ENCODE data around the gene SLC25A23. TPM values are rescaled to one million over a fixed set of nuclear protein-coding genes. Genes with fewer than 3 reads are reported as not detected.

Gene SLC25A23
- total and polyA plus RNA-seq, 9 of the 15 experiments (the other 6 are each of a cell fraction or from before 2014, with no cell fraction given) = 6.1 to 72.0 (median 26.6) TPM

DNA sequence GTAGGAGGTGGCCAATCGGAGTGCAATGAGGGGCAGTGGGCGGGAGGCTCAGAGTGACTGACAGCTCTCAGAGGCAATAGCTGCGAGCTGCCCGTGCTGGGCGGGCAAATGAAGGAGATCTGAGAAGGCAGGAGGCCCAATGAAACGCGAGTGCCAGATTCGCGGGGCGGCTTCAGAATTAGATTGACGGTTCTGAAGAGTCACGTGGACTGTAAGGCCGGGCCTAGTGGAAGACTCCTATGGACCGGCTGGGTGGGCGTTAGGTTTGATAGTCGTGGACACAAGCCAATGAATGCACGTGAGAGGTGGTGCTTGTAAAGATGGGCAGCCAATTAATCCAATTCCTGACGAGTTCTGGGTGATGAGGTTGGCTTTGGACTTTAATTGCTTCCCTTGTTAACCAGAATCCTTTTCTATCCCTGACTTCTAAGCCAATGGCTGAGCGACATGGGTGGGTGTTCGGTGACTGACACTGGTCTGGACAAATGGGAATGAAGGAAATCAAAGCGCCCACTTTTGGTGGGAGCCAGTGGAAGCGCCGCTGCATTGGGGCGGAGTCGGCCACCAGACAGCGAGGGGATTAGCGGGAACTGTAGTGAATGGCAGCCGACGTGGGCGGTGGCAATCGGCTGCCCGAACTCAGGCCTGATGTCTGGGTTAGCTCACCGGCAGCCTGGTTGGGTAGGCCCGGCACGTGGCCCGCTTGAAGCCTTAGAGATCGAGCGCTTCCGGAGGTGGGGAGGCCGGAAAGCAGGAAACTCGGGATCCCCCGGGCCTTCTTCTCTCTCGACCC, 34.5 kb downstream of the SLC25A23 start:
- peak overlapping the region; percentile 81 for H2AFZ ChIP-seq (ENCODE audit: low read depth, low read length)
- H3K9me1 ChIP-seq (ENCODE audit: control insufficient read depth, insufficient read depth, low read length) = peaks cover 14% of the 10 kb centered on the region
- H3K4me2 ChIP-seq (ENCODE audit: insufficient read depth, low read length) = peak overlapping the region; percentile 53
- intact Hi-C loops (cut with micrococcal nuclease) = loop anchor here (10.0 kb wide), 2 partner anchors 110 to 260 kb away; no protein-coding TSS in a partner anchor
- in situ Hi-C loops (cut with MboI) = no loop called here
- peaks cover 17 to 46% of the 10 kb centered on the region in 2 experiments for H3K4me1 ChIP-seq (replicated peaks in 1 of 2; ENCODE audit: control insufficient read depth in 2 of 2, insufficient read depth in 2 of 2, low read length in 2 of 2)
- peaks cover 55% of the 10 kb centered on the region for H3K79me2 ChIP-seq (ENCODE audit: control insufficient read depth, insufficient read depth, low read length)
- WGBS (ENCODE audit: insufficient coverage, low coverage, missing lambda C conversion rate) = 2% methylated on average over 42 of the region's 43 CpGs
- peak overlapping the region; percentile 82; the same call in 1 of the 2 replicates for H3K4me3 ChIP-seq
- H3K9ac ChIP-seq (ENCODE audit: insufficient read depth in 1 of 2, low read depth in 2 of 2, low read length in 2 of 2) = peak overlapping the region; percentile 47 to 87
- H4K20me1 ChIP-seq (replicated peaks; ENCODE audit: control insufficient read depth, insufficient read depth, low read length) = peaks cover 39% of the 10 kb centered on the region
- peak; percentile 90 to 100 (median 94) for DNase-seq (ENCODE audit: extremely low read depth in 1 of 4, low spot score in 3 of 4)
- CTCF ChIA-PET (ENCODE audit: low intra/inter-chr PET ratio) = no interaction called here
- POLR2A ChIA-PET = interaction anchor here (0.5 to 2.4 kb wide), 16 partner anchors 10 to 829 kb away, joined by 3 to 16 read pairs (median 3); partner anchors contain the start of genes ALKBH7 and TNFSF9
- H3K9me3 ChIP-seq (replicated peaks; ENCODE audit: control insufficient read depth, insufficient read depth, low read depth, low read length) = no peaks in the 10 kb centered on the region
- H3K36me3 ChIP-seq (ENCODE audit: control insufficient read depth, insufficient read depth, low read length) = peaks cover 32% of the 10 kb centered on the region
- peak; percentile 94 for ATAC-seq
- H3K27ac ChIP-seq (ENCODE audit: extremely low read depth, low read depth, low read length) = peak overlapping the region; percentile 78
- H3K27me3 ChIP-seq (ENCODE audit: control insufficient read depth in 2 of 2, insufficient read depth in 2 of 2, low read length in 2 of 2) = no peaks in the 10 kb centered on the region
- no TSS peak for BruUV-seq (replicated peaks)
- FAIRE-seq = peak; percentile 100
- TF ChIP-seq TEAD1 (CRISPR knock-in tag; IDR thresholded peaks at IDR 0.05) = peak; percentile 78 to 94
- TF ChIP-seq, protein P1, sequence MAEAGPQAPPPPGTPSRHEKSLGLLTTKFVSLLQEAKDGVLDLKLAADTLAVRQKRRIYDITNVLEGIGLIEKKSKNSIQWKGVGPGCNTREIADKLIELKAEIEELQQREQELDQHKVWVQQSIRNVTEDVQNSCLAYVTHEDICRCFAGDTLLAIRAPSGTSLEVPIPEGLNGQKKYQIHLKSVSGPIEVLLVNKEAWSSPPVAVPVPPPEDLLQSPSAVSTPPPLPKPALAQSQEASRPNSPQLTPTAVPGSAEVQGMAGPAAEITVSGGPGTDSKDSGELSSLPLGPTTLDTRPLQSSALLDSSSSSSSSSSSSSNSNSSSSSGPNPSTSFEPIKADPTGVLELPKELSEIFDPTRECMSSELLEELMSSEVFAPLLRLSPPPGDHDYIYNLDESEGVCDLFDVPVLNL (CRISPR knock-in tag; IDR thresholded peaks at IDR 0.05; ENCODE audit: low read depth) = peak; percentile 63; the same call in 1 of the 2 replicates
- TF ChIP-seq ZEB2 (IDR thresholded peaks at IDR 0.05) = no peak
- TF ChIP-seq ZFX (CRISPR knock-in tag; IDR thresholded peaks at IDR 0.05) = peak; percentile 96
- TF ChIP-seq LCOR (CRISPR knock-in tag; IDR thresholded peaks at IDR 0.05) = peak; percentile 98
- TF ChIP-seq ZBTB17 (CRISPR knock-in tag; IDR thresholded peaks at IDR 0.05) = peak; percentile 93
- TF ChIP-seq, protein P2, sequence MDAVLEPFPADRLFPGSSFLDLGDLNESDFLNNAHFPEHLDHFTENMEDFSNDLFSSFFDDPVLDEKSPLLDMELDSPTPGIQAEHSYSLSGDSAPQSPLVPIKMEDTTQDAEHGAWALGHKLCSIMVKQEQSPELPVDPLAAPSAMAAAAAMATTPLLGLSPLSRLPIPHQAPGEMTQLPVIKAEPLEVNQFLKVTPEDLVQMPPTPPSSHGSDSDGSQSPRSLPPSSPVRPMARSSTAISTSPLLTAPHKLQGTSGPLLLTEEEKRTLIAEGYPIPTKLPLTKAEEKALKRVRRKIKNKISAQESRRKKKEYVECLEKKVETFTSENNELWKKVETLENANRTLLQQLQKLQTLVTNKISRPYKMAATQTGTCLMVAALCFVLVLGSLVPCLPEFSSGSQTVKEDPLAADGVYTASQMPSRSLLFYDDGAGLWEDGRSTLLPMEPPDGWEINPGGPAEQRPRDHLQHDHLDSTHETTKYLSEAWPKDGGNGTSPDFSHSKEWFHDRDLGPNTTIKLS (IDR thresholded peaks at IDR 0.05; ENCODE audit: borderline replicate concordance, low read depth) = peak; percentile 87
- peak; percentile 72; the same call in 1 of the 2 replicates for TF ChIP-seq ZNF347 (CRISPR knock-in tag; IDR thresholded peaks at IDR 0.05; ENCODE audit: low read depth)
- peak; percentile 12 for TF ChIP-seq C11orf30 (IDR thresholded peaks at IDR 0.05; ENCODE audit: low read depth)
- TF ChIP-seq ZNF57 (CRISPR knock-in tag; IDR thresholded peaks at IDR 0.05) = no peak
- TF ChIP-seq SPI1 (IDR thresholded peaks at IDR 0.05; ENCODE audit: borderline replicate concordance, low read depth, low read length) = no peak
- no peak for TF ChIP-seq LARP7 (IDR thresholded peaks at IDR 0.05)
- peak; percentile 96 for TF ChIP-seq HDAC8 (tag; IDR thresholded peaks at IDR 0.05)
- peak; percentile 100 for TF ChIP-seq L3MBTL2 (IDR thresholded peaks at IDR 0.05)
- TF ChIP-seq, protein P3, sequence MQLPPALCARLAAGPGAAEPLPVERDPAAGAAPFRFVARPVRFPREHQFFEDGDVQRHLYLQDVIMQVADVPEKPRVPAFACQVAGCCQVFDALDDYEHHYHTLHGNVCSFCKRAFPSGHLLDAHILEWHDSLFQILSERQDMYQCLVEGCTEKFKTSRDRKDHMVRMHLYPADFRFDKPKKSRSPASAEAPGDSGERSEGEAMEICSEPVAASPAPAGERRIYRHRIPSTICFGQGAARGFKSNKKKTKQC (CRISPR knock-in tag; IDR thresholded peaks at IDR 0.05) = peak; percentile 98
- TF ChIP-seq SIN3A (IDR thresholded peaks at IDR 0.05; ENCODE audit: borderline replicate concordance in 2 of 2, control insufficient read depth in 1 of 2, low read depth in 2 of 2, low read length in 2 of 2) = peak in 1 of 2 experiments; percentile 41; a peak in 1 of 4 replicates
- TF ChIP-seq, protein P4, sequence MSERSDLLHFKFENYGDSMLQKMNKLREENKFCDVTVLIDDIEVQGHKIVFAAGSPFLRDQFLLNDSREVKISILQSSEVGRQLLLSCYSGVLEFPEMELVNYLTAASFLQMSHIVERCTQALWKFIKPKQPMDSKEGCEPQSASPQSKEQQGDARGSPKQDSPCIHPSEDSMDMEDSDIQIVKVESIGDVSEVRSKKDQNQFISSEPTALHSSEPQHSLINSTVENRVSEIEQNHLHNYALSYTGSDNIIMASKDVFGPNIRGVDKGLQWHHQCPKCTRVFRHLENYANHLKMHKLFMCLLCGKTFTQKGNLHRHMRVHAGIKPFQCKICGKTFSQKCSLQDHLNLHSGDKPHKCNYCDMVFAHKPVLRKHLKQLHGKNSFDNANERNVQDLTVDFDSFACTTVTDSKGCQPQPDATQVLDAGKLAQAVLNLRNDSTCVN (CRISPR knock-in tag; IDR thresholded peaks at IDR 0.05) = no peak
- no peak for TF ChIP-seq ZC3H8 (IDR thresholded peaks at IDR 0.05)

Data from K562 (cell line).